Measurements from ENCODE around the gene TERB1. TPM values are rescaled to one million over a fixed set of nuclear protein-coding genes. Genes with fewer than 3 reads are reported as not detected.

The TERB1 gene
- polyA plus RNA-seq, 1 donor = 0.12 TPM

DNA sequence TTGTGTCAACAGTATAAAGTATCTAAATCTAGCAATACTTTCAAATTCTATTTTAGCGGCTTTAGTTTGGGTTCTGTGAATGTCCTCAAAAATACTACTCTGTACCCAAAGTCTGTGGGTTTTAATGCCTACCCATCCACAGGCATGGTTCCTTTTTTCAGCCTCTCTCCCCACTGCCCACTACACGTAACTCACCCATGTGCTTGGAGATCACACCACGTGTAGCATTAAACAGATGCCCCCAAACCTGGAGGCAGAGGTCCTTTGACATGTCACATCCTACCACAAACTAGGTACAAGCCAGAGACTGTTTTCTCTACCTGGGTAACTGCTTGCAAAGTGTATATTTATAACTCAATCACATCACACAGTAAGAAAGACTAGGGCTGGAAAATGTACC, 55.3 kb downstream of the TERB1 start:
- DNase-seq = no peak

GRCh38 chr16:66741950-66742808, 59.2 kb downstream of the TERB1 start:
- DNase-seq = peak; percentile 30

DNA sequence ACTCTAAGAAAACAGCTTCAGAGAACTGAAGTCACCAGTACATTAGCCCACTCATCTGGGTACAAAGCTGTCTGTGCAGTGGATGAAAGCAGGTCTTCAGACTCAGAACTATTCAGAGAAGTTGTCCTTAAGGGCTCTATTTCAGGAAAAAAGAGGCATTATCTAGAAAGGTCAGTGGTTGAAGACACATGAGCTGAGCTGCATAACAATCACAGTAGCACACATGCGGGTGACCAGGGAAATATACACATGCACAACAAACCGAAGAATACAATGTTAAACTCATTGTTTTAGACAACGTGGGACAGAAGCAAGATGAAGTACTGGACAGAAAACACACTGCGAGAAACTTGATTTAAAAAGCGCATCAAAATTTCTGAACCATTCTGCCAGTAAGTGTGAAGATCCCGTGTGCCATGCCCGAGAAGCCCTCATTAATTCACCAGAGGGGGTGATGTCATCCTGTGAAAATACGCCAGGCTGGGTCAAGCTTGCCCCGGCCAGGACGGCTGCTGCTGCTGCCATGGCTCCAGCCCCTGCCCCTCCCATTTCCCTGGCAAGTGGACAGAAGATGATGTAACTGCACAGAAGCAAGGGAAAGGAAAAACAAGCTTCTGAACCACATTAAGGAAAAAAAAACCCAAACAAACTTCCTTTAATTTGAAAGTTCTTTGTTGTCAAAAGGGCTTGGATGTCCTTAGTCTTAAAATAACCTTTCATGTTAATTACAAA, 60.0 kb downstream of the TERB1 start:
- DNase-seq = peak; percentile 60

GRCh38 chr16:66740533-66740932, 60.9 kb downstream of the TERB1 start:
- DNase-seq = no peak

- DNase-seq = no peak
Observed at GRCh38 chr16:66740010-66740409, 61.4 kb downstream of the TERB1 start.

GRCh38 chr16:66735891-66736290, 65.5 kb downstream of the TERB1 start:
- no peak for DNase-seq

DNA sequence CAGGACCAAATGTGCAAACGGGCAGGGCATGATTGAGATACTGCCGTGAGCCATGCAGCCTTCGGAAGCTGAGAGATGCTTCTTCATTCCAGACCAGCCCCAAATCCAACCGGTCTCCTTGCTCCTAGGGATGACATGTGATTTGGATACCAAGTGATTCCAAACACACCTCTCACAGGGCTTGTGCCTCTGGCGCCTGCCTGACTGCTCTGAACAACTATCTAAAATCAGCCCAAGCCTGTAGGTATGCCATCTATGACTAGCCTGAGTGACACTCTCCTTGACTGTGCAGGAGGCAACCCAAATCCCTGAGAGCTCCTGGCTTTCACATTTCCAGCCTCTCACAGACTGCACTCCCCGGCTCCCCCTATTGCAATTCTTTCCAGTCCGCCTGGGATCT, 70.3 kb downstream of the TERB1 start:
- DNase-seq = no peak

GRCh38 chr16:66728804-66729203, 72.6 kb downstream of the TERB1 start:
- DNase-seq = no peak

GRCh38 chr16:66728117-66728787, 73.1 kb downstream of the TERB1 start:
- no peak for DNase-seq

DNA sequence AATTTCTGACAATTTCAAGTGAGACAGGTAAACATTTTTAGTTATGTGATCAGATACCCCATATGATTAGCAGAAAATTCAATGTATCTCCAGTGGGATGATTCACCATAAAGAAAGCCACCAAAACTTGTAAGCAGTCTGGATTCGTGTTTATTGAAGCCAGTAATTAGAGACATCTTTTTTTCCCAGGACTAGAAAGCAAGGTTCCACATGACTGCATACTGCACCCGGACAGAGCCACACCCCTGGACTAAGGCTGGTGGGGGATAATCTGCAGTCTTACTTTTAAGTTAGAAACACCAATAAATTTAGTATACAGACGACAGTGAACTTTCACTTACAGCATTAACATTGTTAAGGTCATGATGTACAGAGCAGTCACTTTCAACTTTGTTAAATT, 80.6 kb downstream of the TERB1 start:
- no peak for DNase-seq

GRCh38 chr16:66719246-66719645, 82.1 kb downstream of the TERB1 start:
- DNase-seq = no peak

- no peak for DNase-seq
Observed at GRCh38 chr16:66717776-66718175, 83.6 kb downstream of the TERB1 start.

DNA sequence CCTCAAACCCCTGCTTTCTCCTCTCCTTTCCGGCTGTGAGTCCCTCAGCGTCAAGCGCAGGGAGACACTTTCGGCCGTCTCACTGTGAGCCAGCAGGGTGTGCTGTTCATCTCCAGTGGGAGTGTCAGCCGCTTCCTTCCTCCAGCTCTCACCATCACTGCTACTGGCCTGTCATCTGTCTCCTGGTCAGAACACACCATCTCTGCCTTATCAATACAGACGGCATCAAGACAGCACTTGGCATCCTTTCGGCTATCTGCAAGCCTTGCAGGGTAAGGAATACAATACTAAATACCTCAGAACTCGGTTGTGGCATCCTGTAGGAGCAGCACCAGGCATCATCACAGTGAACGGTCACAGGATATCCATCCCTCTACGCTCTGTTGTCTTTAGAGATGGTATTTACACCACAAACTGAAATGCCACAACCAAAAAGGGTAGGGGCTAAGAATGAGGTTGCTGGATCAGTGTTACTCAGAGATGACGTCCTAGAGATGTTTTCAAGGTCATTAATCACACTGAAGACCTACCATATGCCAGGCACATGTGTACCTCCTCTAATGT, 84.2 kb downstream of the TERB1 start:
- no peak for DNase-seq

- DNase-seq = no peak
Observed at GRCh38 chr16:66714654-66715307, 86.6 kb downstream of the TERB1 start.

GRCh38 chr16:66714062-66714461, 87.3 kb downstream of the TERB1 start:
- no peak for DNase-seq

DNA sequence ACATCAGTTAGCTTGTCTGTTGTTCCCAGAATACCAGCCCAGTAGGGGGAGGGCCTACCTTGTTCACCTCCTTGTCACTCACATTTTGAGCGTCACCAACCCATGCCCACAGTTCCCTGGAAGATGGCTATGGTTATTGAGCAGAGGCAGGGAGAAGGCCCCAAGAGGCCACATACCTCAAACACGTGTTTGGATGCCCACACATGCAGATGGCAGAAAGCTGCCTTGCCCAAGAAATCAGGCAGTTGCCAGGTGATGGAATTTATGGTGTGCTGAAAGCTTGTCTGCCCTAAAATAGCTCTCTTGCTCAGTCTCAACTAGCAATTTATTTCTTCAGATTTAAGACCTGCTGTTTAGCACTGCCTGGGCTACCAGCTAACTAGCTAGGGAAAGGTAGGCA, 88.3 kb downstream of the TERB1 start:
- no peak for DNase-seq

GRCh38 chr16:66712512-66712911, 88.9 kb downstream of the TERB1 start:
- DNase-seq = no peak

- DNase-seq = no peak
Observed at GRCh38 chr16:66711581-66711980, 89.8 kb downstream of the TERB1 start.

DNA sequence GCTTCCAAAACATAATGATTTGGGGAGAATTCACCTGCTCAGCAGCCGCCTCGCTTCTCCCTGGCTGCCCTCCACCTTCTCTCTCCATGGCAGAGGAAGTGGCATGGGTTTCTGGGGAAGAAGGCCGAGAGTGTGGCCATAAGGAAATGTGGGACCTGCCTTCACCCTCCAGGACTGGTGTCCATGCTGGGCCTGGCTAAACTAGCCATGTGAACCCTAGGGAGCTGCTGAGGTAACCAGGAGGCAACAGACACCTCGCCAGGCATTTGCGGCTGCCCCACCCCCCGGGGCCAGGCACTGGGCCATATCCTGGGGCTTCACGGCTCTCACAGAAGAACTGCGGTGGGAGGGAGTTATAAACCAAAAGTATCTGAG, 94.9 kb downstream of the TERB1 start:
- DNase-seq = no peak

DNA sequence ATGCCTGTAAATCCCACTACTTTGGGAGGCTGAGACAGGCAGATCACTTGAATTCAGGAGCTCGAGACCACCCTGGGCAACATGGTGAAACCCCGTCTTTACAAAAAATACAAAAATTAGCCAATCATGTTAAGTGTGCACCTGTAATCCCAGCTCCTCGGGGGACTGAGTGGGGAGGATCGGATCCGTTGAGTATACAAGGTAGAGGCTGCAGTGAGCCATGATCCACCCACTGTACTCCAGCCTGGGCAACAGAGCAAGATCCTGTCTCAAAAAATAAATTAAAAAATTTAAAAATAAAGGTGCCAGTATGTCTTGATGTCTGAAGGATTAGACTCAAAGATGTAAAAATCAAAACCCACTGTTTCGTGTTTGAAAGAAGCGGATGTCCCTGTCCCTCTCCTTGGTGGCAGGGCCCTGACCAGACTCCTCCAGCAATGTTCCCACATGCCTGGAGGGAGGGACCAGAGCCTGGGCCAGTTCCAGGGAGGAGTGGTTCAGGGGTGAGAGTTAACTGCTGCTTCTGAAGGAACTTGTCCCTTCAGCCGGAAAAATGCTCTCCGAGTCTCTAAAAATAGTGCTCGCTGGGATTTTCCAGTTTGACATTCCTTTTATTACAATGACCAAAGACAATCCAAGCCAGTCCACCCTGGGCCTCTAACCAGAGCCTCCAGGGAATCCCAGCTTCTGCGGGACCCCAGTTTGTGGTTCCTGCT, 95.4 kb downstream of the TERB1 start:
- DNase-seq = no peak
